Measurements from ENCODE around the gene TNNC1.

TNNC1 gene

DNA sequence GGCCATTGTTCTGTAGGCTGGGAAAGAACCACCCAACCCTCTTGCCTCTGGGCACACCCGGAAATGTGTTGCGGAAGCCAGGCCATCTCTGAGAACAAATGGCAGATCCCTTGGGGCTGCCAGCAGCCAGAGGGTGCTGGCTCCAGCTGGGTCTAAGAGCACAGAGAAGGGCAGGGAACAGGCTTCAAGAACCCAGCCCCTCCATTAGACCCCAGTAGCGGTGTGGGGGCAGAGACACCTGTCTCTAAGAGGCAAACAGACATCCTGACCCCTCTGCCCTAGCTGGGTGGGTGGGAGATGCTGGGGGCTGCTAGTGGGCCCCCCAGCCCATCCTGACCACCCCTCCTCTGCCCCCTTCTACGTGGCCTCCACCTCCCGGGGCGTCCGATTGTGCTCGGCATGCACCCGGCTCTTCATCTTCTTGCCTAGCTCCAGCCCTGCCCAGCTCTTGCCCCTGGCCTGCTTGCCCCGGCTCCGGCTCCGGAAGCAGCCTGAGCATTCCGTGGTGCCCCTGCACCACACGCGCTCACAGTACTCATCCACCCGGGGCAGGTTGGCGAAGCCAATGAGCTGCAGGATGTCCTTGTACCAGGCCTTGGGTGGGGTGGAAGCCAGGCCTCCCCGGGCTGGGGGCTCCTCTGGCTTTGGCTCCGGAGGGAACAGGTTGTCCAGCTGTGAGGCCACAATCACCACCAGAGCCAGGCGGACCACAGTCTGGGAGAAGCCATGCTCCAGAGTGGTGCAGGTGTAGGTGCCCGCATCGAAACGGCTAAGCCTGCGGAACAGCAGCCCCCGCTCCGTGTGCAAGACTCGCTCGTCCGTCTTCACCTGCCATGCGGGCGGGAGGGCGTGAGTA is 18.4 kb downstream of the TNNC1 start:
- H3K27me3 Mint-ChIP-seq, result no peaks in the 10 kb centered on the region
- H3K36me3 Mint-ChIP-seq, result no peaks in the 10 kb centered on the region
- H3K9me3 Mint-ChIP-seq (ENCODE audit: low read depth), result no peaks in the 10 kb centered on the region
- no peaks in the 10 kb centered on the region for H3K4me1 Mint-ChIP-seq (ENCODE audit: low read depth)
- H3K27ac Mint-ChIP-seq, result no peak overlapping the region
- no peak overlapping the region for H3K4me3 Mint-ChIP-seq

GRCh38 chr3:52434491-52435115 is 19.2 kb downstream of the TNNC1 start:
- H3K4me3 Mint-ChIP-seq, result no peak overlapping the region
- H3K9me3 Mint-ChIP-seq (ENCODE audit: low read depth), result no peaks in the 10 kb centered on the region
- H3K4me1 Mint-ChIP-seq (ENCODE audit: low read depth), result no peaks in the 10 kb centered on the region
- H3K27ac Mint-ChIP-seq, result no peak overlapping the region
- no peaks in the 10 kb centered on the region for H3K36me3 Mint-ChIP-seq
- H3K27me3 Mint-ChIP-seq, result no peaks in the 10 kb centered on the region

DNA sequence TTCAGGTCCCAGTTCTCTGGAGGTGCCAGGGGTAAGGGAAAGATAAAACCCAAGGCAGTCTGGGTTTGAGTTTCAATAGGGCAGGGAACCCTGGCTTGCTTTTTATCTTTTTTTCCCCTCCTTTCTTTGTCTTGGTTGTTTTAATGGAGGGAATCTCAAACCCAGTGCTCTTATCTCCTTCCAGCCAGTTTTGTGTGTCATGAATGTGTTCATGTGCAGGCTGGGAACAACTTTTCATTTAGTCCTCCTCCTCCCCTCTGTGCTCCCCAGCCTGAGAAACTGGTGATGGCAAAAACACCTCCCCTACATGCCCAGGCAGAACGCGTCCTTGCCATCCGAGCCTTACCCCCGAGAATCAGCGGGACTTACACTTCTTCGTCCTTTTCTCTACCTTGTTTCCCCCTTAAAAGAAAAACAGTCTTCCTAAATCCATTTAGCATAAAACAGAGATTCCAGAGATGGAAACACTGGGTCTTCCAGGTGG is 19.8 kb downstream of the TNNC1 start:
- Mint-ChIP-seq H3K27me3 (no peaks in the 10 kb centered on the region), H3K4me1 (ENCODE audit: low read depth) (no peaks in the 10 kb centered on the region), H3K4me3 (no peak overlapping the region), H3K36me3 (no peaks in the 10 kb centered on the region), H3K27ac (no peak overlapping the region), H3K9me3 (ENCODE audit: low read depth) (no peaks in the 10 kb centered on the region)

GRCh38 chr3:52433328-52433995 is 20.4 kb downstream of the TNNC1 start:
- H3K27me3 Mint-ChIP-seq, result no peaks in the 10 kb centered on the region
- H3K4me1 Mint-ChIP-seq (ENCODE audit: low read depth), result no peaks in the 10 kb centered on the region
- H3K9me3 Mint-ChIP-seq (ENCODE audit: low read depth), result no peaks in the 10 kb centered on the region
- no peaks in the 10 kb centered on the region for H3K36me3 Mint-ChIP-seq
- no peak overlapping the region for H3K4me3 Mint-ChIP-seq
- no peak overlapping the region for H3K27ac Mint-ChIP-seq

- Mint-ChIP-seq H3K27ac (no peak overlapping the region), H3K4me3 (no peak overlapping the region), H3K36me3 (no peaks in the 10 kb centered on the region), H3K27me3 (no peaks in the 10 kb centered on the region), H3K9me3 (ENCODE audit: low read depth) (no peaks in the 10 kb centered on the region), H3K4me1 (ENCODE audit: low read depth) (no peaks in the 10 kb centered on the region)
Observed at GRCh38 chr3:52432691-52433141, 21.1 kb downstream of the TNNC1 start.

DNA sequence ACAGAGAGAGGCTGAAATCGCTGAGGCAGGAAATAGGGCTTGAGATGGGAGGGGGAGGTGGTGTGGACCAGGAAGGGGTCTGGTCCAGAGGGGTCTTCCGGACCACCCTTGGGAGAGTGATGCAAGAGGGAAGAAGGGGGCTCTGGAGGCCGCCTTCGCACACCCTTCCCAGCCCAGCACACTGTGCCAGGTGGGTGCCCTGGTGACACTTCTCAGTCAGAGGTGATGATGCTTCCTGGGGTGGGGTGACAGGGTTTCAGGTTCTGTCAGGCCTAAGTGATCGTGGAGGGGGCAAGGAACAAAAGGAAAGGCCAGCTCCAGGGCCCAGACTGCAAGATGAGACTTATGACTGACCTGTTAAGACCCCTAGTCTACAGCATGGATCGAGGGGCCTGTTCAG is 21.6 kb downstream of the TNNC1 start:
- H3K27me3 Mint-ChIP-seq, result no peaks in the 10 kb centered on the region
- H3K27ac Mint-ChIP-seq, result no peak overlapping the region
- no peak overlapping the region for H3K4me3 Mint-ChIP-seq
- H3K4me1 Mint-ChIP-seq (ENCODE audit: low read depth), result no peaks in the 10 kb centered on the region
- no peaks in the 10 kb centered on the region for H3K9me3 Mint-ChIP-seq (ENCODE audit: low read depth)
- no peaks in the 10 kb centered on the region for H3K36me3 Mint-ChIP-seq

GRCh38 chr3:52431459-52432223 is 22.2 kb downstream of the TNNC1 start:
- Mint-ChIP-seq H3K4me1 (ENCODE audit: low read depth) (no peaks in the 10 kb centered on the region), H3K9me3 (ENCODE audit: low read depth) (no peaks in the 10 kb centered on the region), H3K27ac (no peak overlapping the region), H3K36me3 (no peaks in the 10 kb centered on the region), H3K4me3 (no peak overlapping the region), H3K27me3 (no peaks in the 10 kb centered on the region)

DNA sequence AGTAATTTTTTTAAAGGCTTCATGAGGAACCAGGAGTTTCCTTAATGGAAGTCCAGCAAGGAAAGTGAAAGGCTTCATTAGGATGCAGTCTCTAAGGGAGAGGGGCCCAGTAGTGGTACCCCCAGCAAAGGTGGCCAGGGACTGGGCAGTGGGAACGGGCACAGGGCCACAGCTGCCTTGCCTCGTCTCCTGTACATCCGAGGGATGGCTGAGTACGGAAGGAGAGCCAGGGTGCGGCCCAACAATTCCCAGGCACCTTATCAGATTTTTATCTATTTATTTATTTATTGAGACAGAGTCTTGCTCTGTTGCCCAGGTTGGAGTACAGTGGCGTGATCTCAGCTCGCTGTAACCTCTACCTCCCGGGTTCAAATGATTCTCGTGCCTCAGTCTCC is 23.4 kb downstream of the TNNC1 start:
- Mint-ChIP-seq H3K9me3 (ENCODE audit: low read depth) (no peaks in the 10 kb centered on the region), H3K36me3 (no peaks in the 10 kb centered on the region), H3K27ac (no peak overlapping the region), H3K4me3 (no peak overlapping the region), H3K4me1 (ENCODE audit: low read depth) (no peaks in the 10 kb centered on the region), H3K27me3 (no peaks in the 10 kb centered on the region)

DNA sequence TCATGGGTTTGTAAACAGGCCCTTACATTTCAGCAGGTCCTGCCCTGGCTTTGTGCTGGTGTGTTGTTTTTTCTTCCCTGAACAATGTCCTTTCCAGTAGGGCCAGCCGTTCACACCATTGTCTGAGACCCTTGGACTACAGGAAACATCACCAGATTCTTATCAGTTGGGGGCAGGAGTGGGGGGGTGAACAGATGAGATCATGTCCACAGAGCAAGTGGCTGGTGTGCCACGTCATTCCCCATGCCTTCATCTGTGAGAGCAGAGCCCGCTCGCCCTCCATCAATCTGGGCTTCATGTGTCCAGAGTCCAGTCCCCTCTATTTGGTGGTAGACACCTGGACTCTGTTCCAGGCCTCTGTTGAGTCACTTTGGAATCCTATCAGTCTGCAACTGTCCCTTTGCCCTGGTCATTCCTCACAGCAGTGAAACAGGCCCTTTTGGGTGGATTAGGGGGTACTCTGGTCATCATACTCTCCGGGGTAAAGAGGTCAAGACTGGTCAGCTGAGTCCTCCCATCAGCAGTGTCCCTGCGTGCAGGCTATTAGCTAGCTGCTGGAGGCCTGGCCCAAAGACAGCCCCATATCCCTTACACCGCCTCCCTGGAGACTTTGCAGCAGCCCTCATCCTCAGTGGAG is 23.9 kb downstream of the TNNC1 start:
- H3K27me3 Mint-ChIP-seq, result no peaks in the 10 kb centered on the region
- H3K4me3 Mint-ChIP-seq, result no peak overlapping the region
- no peaks in the 10 kb centered on the region for H3K9me3 Mint-ChIP-seq (ENCODE audit: low read depth)
- no peaks in the 10 kb centered on the region for H3K4me1 Mint-ChIP-seq (ENCODE audit: low read depth)
- no peaks in the 10 kb centered on the region for H3K36me3 Mint-ChIP-seq
- H3K27ac Mint-ChIP-seq, result no peak overlapping the region

DNA sequence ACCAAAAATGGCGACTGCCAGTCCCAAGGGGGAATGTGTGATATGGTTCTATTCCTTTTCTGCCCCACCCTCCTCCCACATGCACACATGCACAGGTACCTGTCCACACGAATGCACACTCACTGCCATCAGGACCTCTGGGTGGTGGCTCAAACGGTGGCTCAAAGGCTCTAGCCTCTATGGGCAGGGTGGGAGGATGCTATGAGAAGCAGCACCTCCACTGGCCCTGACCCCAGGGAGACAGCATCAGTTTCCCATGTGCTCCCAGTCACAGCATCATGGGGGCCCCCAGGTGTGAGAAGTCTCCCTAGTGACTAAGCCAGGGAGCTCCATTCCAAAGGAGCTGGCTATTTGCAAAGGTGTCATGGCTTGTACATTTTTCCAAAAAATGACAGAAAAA is 24.8 kb downstream of the TNNC1 start:
- Mint-ChIP-seq H3K27ac (no peak overlapping the region), H3K4me1 (ENCODE audit: low read depth) (no peaks in the 10 kb centered on the region), H3K9me3 (ENCODE audit: low read depth) (no peaks in the 10 kb centered on the region), H3K27me3 (no peaks in the 10 kb centered on the region), H3K36me3 (no peaks in the 10 kb centered on the region), H3K4me3 (no peak overlapping the region)

DNA sequence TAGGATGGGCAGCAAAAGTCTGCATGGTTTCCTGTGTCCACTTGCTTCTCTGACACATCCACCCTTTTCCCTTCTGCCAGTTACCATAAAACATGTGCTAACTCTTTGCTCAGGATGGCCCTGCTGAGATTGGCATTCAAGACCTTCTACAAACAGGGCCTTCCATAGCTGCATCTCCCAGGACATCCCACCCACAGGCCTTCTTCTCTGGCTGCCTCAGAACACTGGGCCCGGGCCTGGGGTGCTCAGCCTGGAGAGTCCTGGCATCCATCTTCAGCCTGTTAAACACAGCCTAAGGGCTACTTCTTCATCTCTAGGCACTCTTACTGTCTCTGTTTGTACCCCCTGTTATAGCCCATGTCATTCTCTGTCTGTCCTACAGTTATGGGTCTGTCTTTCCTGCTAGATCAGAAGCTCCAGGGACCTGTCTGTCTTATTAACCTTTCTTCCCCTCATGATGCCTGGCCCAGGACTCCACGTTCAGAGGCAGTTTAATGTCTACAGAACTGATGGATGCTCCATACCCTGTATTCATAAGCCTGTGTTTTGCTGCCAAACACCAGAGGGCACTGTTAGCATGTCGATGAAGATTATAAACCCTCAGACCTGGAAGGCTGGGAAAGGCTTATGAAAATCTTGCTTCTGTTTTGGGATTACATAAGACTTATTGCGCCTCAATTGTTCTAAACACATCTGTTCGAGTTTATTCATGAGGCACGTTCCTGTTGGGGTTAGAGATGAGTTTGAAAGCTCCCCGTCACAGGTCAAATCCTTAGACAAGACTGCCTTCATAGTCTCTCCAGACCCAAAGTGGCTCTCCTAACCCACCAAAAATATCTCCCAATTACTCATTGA is 25.5 kb downstream of the TNNC1 start:
- Mint-ChIP-seq H3K27ac (no peak overlapping the region), H3K4me1 (ENCODE audit: low read depth) (no peaks in the 10 kb centered on the region), H3K9me3 (ENCODE audit: low read depth) (no peaks in the 10 kb centered on the region), H3K4me3 (no peak overlapping the region), H3K36me3 (no peaks in the 10 kb centered on the region), H3K27me3 (no peaks in the 10 kb centered on the region)

DNA sequence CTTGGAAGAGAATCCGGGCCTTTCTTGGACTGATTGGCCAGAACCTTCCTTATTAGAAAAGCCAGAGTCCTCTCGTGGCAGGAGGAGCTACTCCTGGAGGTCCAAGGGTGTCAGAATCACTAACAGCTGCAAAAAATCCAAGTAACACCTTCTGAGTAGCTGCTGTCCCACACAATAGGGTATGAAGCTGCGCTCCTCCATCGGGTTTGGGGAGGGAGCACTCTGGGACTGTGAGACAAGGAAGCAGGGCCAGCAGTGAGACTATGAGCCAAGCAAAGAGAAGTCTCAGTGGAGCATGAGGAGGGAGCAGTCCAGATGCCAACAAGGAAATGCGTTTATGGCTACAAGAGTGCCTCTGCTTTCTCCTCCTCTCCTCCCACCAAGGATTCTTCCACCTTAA is 30.7 kb downstream of the TNNC1 start:
- Mint-ChIP-seq H3K9me3 (ENCODE audit: low read depth) (no peaks in the 10 kb centered on the region), H3K4me3 (no peak overlapping the region), H3K36me3 (no peaks in the 10 kb centered on the region), H3K27ac (no peak overlapping the region), H3K27me3 (no peaks in the 10 kb centered on the region), H3K4me1 (ENCODE audit: low read depth) (no peaks in the 10 kb centered on the region)

DNA sequence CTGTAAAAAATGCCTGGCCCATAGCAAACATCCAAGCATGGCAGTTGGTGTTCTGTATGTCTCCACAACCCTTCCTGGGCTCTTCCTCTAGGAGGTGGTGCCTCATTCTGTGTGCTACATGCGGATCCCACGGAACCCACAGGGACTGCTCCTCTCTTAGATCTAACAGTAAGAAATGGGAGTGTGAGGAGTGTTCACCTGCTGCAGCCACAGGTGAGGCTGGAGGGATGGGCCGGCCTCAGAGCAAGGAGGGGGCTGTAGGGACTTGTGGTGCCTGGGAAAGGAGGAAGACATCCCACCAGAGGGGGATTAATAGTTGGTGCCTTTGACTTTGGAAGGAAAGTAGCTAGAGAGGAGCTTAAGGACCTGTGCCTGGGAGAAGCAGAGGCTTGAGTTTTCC is 31.2 kb downstream of the TNNC1 start:
- no peaks in the 10 kb centered on the region for H3K4me1 Mint-ChIP-seq (ENCODE audit: low read depth)
- H3K36me3 Mint-ChIP-seq, result no peaks in the 10 kb centered on the region
- H3K27me3 Mint-ChIP-seq, result no peaks in the 10 kb centered on the region
- H3K27ac Mint-ChIP-seq, result no peak overlapping the region
- no peaks in the 10 kb centered on the region for H3K9me3 Mint-ChIP-seq (ENCODE audit: low read depth)
- H3K4me3 Mint-ChIP-seq, result no peak overlapping the region

DNA sequence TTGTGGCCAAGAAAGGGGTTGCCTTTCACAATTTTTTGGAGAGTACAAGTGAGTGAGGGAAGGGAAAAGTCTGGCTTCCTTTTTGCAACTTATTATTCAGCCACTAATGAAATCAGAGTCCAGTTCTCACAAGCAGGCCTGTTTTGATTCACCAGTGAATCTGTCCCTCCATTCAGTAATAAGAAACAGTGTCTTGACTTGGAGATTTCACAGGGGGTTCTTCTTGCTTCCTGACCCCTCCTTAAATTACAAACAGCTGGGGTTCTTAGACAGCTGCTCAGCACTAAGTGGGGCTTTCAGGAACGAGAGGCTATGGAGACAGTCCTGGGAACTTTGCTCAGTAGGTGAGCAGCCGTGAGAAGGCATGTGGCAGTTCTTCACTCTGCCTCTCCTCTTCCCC is 33.5 kb downstream of the TNNC1 start:
- H3K27me3 Mint-ChIP-seq, result no peaks in the 10 kb centered on the region
- no peak overlapping the region for H3K4me3 Mint-ChIP-seq
- H3K9me3 Mint-ChIP-seq (ENCODE audit: low read depth), result no peaks in the 10 kb centered on the region
- no peaks in the 10 kb centered on the region for H3K36me3 Mint-ChIP-seq
- no peaks in the 10 kb centered on the region for H3K4me1 Mint-ChIP-seq (ENCODE audit: low read depth)
- H3K27ac Mint-ChIP-seq, result no peak overlapping the region
